ENCODE measurements around the gene BSND. TPM values are rescaled to one million over a fixed set of nuclear protein-coding genes. Genes with fewer than 3 reads are reported as not detected.

Gene BSND
- total RNA-seq, 1 experiment from 2014 or later = 0.17 TPM

DNA sequence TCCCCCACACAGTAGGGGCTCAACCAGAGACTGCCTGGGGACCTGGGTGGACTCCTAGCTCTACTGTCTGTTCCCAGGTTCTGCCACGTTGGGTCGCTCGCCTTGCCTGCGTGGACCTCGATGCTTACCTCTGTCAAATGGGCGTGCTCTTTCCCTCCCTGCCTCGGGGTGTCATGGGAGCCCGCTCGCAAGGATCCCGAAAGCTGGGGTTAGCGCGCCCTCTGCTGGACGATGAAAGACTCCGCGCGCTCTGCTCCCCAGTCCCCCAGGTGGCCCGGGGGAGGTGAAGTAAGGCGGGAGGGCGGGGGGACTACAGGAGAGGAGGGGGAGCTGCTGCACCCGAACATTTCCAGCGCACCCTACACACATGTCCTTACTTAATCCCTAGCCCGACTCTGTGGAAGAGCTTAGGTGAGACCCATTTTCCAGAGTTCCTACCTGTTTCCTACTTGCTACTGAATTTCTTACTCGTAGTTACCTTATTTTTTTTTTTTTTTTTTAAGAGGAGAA lies 2.3 kb upstream of the BSND start:
- no CpG with 5 or more reads among the region's 23 CpGs for WGBS (ENCODE audit: extremely low coverage, insufficient read length, low lambda C conversion rate)
- Histone ChIP-seq H3K79me2 (ENCODE audit: insufficient read depth, low read length) (no peaks in the 10 kb centered on the region), H4K8ac (replicated peaks; ENCODE audit: insufficient read length, low read depth, low read length) (no peak overlapping the region), H2BK5ac (ENCODE audit: insufficient read length, low read length) (no peak overlapping the region), H2BK120ac (ENCODE audit: low read depth, low read length, poor library complexity, severe bottlenecking) (no peak overlapping the region), H3K18ac (ENCODE audit: insufficient read length, low read depth, low read length) (no peak overlapping the region), H2AFZ (ENCODE audit: low read length) (no peak overlapping the region), H2BK15ac (ENCODE audit: low read depth, low read length) (no peak overlapping the region), H3K9ac (ENCODE audit: extremely low read depth, insufficient read length, low read length) (no peak overlapping the region), H3K23me2 (ENCODE audit: insufficient read length, low read depth, low read length, poor library complexity, severe bottlenecking) (peaks cover 7% of the 10 kb centered on the region), H3K14ac (ENCODE audit: insufficient read depth, low read length) (no peak overlapping the region), H3K4ac (ENCODE audit: low read depth, low read length) (no peak overlapping the region), H4K20me1 (ENCODE audit: control insufficient read depth, insufficient read depth, insufficient read length) (no peaks in the 10 kb centered on the region), H3T11ph (ENCODE audit: low read length) (no peak overlapping the region), H3K9me3 (ENCODE audit: control insufficient read depth, low read depth, low read length) (no peaks in the 10 kb centered on the region), H2AK5ac (ENCODE audit: insufficient read length, low read length) (no peak overlapping the region), H4K91ac (ENCODE audit: insufficient read length, low read depth, low read length) (no peak overlapping the region), H3K4me1 (ENCODE audit: insufficient read depth, low read length) (peaks cover 14% of the 10 kb centered on the region; the same call in 1 of the 2 replicates), H3K4me2 (ENCODE audit: insufficient read depth, insufficient read length, low read length) (peak overlapping the region; percentile 68), H3K79me1 (ENCODE audit: insufficient read depth, low read depth, low read length, poor library complexity, severe bottlenecking) (no peaks in the 10 kb centered on the region), H3K27me3 (ENCODE audit: insufficient read depth, low read length) (peaks cover 20% of the 10 kb centered on the region; the same call in 1 of the 2 replicates), H4K5ac (ENCODE audit: insufficient read length, low read depth, low read length) (no peak overlapping the region), H2BK12ac (ENCODE audit: insufficient read length, low read depth, low read length) (no peak overlapping the region), H3K27ac (ENCODE audit: insufficient read length, low read depth, low read length) (no peak overlapping the region), H3K23ac (ENCODE audit: insufficient read length, low read depth, low read length) (no peak overlapping the region), H3K56ac (ENCODE audit: insufficient read length, low read depth, low read length) (no peak overlapping the region), H2BK20ac (ENCODE audit: low read depth, low read length, poor library complexity, severe bottlenecking) (no peak overlapping the region)
- peak; percentile 88 for TF ChIP-seq CTCF (conservative IDR thresholded peaks at IDR 0.05)
- Mint-ChIP-seq H3K27me3 (ENCODE audit: low read depth) (peaks cover 54% of the 10 kb centered on the region), H3K4me1 (peaks cover 41 to 47% of the 10 kb centered on the region in 2 experiments), H3K4me3 (peak overlapping the region; percentile 62 to 79), H3K36me3 (ENCODE audit: insufficient read depth in 1 of 3, low read depth in 3 of 3) (no peaks in the 10 kb centered on the region), H3K27ac (no peak overlapping the region), H3K9me3 (no peaks in the 10 kb centered on the region; a peak in 1 of 5 replicates)
- peak; percentile 87 for DNase-seq
